NOMO-1 treated with dmso at 0.1 percent for 144 hours (cell line): Measurements from ENCODE around the gene MRC2.
"Not testable (repeated sequence)": the region's sequence is repeated elsewhere in the genome, so short reads cannot be mapped to it uniquely, and the experiment has no call there.

ENCODE experiments used
- DNase-seq: peaks from one replicate; lab custom pipeline; 2025; ENCODE audit not compliant: unreplicated experiment; lab: John Stamatoyannopoulos, UW

Gene MRC2

DNA sequence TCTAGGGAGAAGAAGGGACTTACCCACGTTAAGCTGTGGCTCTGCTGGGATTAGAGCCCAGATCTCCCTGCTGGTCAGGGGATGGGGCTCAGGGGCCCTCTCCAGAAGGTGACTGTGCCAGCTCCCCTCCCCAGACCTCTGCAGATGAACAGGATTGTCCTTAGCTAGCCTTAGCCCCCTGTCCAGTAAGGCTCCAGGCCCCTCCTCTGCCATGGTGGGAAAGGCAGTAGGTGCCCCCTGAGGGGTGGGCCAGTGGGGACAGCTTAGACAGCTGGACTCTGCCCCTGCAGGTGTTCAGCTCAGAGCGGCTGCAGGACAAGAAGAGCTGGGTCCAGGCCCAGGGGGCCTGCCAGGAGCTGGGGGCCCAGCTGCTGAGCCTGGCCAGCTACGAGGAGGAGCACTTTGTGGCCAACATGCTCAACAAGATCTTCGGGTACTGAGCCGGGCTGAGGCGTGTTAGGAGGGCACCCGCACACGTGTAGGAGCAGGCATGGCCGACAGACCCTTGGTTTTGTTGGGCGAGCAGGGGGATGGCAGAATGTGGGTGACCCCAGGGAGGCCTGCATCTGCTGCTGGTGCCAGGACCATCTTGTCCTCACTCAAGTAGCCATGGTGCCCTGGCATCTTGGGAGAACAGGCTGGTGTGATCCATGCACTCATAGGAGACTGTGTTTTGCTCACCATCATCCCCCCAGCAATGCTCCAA, 50.9 kb downstream of the MRC2 start:
- no peak for DNase-seq

DNA sequence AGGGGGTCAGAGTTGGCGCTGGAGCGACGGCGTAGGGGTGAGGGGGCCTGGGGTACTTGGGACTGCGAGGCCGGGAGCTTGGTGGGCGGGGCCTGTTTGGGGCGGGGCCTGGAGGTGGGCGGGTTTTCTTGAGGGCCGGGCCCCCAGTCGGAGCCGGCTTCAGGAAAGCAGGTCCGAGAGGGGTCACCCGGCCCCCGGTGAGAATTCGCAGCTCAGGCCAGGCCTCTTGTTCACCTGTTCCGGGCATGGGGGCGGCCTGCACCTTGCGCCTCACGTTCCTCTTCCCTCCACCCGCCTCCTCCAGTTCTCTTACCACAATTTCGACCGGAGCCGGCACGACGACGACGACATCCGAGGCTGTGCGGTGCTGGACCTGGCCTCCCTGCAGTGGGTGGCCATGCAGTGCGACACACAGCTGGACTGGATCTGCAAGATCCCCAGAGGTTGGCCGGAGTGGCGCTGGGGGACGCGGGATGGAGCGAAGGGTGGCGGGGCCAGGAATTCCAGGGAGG, 52.5 kb downstream of the MRC2 start:
- no peak for DNase-seq

DNA sequence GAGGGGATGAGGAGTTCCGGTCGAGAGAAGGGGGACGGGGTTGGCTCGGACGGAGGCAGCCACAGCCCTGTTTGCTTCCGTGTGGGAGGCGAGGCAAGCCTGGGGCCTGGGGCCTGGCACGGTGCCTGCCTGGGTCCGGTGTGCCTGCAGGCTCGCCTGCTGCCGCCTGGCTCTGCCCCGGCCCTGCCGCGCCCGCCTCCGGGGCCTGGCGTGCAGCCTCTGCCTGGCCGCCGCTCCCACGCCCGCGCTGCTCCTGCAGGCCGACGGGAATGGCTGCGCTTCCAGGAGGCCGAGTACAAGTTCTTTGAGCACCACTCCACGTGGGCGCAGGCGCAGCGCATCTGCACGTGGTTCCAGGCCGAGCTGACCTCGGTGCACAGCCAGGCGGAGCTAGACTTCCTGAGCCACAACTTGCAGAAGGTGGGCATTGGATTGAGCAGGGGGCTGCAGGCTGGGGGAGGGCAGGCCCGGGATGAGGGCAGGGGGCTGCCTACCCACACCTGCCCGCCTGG, 53.1 kb downstream of the MRC2 start:
- DNase-seq = no peak

DNA sequence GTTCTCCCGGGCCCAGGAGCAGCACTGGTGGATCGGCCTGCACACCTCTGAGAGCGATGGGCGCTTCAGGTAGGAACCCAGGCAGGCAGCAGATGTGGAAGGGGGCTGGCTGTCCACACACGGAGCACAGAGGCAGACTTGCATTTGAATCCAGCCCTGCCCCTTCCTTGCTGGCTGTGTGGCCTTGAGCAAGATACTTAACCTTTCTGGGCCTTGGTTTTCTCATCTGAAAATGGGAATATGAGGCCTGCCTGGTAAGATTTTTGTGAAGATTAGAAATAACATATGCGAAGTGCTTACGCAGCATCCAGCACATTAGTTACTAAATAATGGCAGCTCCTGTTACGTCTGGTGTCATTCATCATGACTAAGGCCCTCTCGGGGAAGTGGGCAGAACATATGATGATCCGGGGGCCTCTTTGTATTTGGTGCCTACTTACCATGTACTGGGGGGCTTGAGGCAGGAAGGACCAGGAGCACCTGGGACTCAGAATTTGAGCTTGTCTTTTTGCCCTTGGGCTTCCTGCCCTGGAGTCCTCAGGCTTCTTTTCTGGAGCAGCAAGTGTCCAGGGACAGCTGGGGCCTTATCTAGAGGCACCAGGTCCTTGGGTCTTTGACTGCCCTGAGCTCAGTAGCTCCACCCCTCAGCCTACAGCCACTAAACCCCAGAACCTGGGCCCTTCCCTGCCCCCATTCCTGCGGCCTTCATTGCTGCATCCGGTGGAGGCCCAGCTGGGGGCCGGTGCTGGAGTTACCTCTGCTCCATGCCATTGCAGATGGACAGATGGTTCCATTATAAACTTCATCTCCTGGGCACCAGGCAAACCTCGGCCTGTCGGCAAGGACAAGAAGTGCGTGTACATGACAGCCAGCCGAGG, 53.8 kb downstream of the MRC2 start:
- DNase-seq = no peak

DNA sequence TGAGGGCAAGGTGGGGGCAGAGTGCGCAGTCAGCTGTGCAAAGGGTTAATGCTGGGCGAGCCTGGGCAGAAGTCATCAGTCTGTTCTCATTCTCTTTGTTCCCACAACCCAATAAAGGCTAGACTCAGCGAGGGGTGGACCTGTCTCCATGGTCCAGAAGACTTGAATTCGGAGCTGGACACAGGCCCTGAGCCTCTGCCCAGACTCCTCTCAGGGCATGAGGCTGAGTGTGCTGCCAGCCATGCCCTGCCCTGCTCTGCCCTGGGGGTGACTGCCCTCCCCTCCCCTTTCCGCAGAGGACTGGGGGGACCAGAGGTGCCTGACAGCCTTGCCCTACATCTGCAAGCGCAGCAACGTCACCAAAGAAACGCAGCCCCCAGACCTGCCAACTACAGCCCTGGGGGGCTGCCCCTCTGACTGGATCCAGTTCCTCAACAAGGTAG, 54.5 kb downstream of the MRC2 start:
- DNase-seq = no peak

DNA sequence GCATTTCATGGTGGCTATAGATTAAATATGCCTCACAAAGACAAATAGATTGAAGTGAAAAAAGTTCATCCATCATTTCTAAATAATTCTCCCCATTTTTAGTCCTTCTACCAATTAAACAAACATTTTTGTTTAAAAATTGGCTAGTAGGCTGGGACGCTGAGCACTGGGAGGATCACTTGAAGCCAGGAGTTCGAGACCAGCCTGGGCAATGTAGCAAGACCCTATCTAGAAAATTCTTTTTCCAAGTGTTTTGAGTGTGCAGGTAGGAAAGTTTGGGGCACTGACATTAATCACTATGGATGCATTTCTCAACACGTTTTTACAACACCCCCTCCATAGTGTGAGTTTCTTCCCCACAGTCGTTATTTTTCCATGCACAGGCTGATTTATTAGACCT, 56.7 kb downstream of the MRC2 start:
- no peak for DNase-seq

DNA sequence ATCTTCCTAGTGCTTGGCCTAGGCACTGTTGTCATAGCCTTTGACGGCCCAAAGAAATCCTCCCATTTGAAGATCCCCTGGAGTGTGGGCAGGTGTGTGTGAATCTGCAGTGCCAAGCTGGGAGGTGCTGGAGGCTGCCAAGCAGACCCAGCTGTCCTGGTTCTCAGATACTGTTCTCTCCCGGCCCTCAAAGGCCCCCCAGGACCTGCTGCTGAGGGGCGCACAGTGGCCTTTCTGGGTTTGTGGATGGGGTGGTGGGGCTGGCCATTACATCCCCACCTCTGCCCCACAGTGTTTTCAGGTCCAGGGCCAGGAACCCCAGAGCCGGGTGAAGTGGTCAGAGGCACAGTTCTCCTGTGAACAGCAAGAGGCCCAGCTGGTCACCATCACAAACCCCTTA, 60.5 kb downstream of the MRC2 start:
- no peak for DNase-seq

DNA sequence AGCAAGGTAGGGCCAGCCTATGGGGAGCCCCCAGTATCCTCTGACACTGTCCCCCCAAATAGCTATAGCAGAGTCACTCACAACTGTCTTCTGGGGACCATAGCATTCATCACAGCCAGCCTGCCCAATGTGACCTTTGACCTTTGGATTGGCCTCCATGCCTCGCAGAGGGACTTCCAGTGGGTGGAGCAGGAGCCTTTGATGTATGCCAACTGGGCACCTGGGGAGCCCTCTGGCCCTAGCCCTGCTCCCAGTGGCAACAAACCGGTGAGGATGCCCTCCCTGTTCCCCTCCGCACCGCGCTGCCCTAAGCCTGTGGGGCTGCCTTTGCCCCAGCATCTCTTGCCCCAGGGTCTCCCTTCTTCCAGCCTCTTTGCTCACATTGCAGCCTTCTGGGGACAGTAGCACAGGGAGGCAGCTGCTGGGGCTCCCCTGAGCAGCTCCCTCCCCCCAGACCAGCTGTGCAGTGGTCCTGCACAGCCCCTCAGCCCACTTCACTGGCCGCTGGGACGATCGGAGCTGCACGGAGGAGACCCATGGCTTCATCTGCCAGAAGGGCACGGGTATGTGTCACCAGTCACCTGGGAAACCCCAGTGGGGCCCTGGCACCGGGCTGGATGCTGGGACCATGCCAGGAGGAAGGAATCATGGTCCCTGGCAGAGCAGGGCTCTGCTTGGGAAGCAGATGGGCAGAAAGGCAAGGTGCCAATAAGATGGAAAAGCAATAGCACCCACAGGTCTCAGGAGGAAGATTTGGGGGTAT, 61.1 kb downstream of the MRC2 start:
- DNase-seq = no peak

DNA sequence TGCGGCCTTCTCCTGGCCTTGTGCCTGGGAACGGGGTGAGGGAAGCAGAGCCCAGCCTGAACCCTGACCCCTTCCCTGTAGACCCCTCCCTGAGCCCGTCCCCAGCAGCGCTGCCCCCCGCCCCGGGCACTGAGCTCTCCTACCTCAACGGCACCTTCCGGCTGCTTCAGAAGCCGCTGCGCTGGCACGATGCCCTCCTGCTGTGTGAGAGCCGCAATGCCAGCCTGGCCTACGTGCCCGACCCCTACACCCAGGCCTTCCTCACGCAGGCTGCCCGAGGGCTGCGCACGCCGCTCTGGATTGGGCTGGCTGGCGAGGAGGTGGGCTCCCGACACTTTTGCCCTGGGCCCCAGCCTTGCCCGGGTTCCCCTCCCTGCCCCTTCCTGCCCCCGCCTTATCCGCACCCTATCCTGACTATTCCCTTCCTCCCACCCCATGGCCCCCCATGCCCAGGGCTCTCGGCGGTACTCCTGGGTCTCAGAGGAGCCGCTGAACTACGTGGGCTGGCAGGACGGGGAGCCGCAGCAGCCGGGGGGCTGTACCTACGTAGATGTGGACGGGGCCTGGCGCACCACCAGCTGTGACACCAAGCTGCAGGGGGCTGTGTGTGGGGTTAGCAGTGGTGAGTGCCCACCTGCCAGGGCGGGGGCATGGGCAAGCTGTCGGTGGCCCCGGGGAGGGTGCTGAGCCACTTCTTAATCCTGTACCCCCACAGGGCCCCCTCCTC, 62.1 kb downstream of the MRC2 start:
- no peak for DNase-seq

DNA sequence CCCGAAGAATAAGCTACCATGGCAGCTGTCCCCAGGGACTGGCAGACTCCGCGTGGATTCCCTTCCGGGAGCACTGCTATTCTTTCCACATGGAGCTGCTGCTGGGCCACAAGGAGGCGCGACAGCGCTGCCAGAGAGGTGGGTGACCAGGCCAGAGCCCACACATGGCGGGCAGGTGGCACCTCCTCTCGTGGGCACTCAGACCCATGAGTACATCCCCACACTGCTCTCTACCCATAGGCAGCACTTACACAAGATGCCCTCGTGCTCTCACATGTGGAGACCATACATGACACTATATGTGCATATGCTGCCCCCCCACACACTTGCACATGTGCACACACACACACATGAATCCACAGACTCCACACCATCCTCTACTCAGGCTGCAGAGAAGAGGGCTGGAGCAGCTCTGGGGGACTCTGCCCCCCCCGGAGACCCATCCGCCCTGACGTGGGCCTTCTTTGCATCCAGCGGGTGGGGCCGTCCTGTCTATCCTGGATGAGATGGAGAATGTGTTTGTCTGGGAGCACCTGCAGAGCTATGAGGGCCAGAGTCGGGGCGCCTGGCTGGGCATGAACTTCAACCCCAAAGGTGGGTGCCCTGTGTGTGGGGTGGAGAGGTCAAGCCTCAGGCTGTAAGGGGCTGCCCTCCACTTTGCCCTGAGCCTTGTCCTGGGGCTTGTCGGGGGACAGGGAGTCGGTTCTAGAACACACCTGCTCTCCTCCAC, 62.9 kb downstream of the MRC2 start:
- DNase-seq = no peak

DNA sequence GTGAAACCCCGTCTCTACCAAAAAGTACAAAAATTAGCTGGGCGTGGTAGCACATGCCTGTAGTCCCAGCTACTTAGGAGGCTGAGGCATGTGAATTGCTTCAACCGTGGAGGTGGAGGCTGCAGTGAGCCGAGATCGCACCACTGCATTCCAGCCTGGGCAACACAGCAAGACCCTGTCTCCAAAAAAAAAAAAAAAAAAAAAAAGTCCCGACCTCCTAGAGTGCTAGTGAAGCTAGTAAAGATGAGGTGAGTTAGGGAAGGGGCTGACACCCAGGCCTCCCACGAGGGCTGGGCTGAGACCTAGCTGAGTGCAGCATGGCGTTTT, 64.1 kb downstream of the MRC2 start:
- not testable (repeated sequence) for DNase-seq

DNA sequence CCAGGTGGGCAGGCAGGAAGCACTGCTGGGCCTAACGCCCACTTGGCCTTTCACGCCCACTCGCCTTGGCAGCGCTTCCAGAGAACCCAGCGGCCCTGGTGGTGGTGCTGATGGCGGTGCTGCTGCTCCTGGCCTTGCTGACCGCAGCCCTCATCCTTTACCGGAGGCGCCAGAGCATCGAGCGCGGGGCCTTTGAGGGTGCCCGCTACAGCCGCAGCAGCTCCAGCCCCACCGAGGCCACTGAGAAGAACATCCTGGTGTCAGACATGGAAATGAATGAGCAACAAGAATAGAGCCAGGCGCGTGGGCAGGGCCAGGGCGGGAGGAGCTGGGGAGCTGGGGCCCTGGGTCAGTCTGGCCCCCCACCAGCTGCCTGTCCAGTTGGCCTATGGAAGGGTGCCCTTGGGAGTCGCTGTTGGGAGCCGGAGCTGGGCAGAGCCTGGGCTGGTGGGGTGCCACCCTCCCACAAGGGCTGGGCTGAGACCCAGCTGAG, 64.7 kb downstream of the MRC2 start:
- no peak for DNase-seq

DNA sequence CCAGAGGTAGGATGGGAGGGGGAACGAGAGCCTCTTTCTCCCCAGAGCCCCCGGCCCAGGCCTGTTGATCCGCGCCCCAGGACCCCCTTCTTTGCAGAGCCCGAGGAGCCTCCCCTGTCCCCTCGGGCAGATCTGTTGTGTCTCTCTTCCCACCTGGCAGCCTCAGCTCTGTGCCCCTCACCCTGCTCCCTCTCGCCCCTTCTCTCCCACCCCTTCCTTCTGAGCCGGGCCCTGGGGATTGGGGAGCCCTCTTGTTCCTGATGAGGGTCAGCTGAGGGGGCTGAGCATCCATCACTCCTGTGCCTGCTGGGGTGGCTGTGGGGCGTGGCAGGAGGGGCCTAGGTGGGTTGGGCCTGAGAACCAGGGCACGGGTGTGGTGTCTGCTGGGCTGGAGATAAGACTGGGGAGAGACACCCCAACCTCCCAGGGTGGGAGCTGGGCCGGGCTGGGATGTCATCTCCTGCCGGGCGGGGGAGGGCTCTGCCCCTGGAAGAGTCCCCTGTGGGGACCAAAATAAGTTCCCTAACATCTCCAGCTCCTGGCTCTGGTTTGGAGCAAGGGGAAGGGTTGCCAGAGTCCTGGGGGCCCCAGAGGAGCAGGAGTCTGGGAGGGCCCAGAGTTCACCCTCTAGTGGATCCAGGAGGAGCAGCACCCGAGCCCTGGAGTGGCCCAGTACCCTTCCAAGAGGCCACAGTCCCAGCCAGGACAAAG, 65.4 kb downstream of the MRC2 start:
- no peak for DNase-seq

DNA sequence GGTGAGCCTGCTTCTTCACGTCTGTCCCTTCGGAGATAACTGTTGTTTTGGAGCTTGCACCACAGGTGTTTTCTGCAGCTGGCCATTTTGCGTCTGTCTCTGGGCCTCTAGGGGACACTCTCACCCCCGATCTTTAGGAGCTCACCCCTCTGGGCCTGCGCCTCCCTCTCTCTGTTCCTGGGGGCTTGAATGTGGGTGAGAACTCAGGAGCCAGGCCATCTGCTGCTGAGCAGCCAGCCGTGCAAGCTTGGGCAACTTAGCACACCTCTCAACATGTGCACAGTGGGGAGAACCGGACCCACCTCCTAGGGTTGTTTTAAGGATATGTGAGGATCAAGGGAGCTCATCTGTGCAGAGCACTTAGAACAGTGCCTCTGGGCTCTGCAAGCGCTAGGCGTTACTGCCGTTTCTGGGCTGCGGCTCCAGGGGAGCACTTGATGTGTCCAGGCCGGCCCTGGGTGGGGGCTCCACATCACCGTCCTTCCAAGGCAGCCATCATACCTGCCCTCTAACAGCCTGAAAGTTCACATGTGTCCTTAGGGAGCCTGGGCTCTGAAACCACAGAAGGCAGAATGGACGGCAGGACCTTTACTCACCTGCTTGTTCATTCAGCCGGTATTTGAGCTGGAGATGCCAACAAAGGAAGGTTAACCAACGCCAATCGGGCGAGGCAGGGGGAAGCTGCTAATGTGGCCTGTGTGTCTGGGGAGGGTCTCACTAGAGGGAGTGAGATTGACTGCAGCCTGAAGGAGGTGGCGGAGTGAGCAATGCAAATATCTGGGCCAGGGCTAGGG, 66.3 kb downstream of the MRC2 start:
- DNase-seq = no peak

DNA sequence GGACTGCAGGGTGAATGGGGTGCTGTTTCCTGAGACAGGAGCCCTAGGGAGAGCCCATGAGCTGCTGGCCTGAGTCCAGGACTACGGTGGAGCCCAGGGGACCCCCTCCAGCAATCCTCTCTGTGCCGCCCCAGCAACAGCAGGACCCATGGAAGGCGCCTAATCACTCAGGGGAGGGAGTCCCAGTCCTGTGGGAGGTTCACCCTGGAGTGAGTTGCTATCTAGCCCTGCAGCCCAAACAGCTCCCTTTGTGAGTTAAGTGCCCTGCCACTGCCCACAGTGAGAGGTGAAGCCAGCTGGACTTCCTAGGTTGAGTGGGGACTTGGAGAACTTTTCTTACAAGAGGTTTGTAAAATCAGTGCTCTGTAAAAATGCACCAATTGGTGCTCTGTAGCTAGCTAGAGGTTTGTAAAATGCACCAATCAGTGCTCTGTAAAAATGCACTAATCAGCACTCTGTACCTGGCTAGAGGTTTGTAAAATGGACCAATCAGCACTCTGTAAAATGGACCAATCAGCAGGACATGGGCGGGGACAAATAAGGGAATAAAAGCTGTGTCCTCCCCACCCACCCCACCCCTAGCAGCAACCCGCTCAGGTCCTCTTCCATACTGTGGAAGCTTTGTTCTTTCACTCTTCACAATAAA, 67.7 kb downstream of the MRC2 start:
- DNase-seq = not testable (repeated sequence)

DNA sequence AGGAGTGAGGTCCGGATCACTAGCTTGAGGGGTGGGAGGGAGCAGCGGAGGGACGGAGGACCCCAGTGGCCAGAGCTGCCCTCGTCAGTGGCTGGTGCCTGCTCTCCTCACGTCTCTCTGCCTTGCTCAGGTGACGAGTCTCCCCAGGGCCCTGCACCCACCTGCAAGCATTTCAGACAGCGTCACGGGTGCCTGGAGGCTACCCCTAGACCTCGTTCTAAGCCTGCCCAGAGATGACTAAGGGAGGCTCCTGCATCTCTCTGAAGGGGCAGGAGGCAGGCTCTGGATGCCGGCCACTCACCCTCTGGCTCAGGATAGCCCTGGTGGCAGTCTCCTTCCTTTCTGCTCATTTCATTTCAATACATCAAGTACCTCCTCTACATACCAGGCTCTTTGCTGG, 68.8 kb downstream of the MRC2 start:
- DNase-seq = no peak

DNA sequence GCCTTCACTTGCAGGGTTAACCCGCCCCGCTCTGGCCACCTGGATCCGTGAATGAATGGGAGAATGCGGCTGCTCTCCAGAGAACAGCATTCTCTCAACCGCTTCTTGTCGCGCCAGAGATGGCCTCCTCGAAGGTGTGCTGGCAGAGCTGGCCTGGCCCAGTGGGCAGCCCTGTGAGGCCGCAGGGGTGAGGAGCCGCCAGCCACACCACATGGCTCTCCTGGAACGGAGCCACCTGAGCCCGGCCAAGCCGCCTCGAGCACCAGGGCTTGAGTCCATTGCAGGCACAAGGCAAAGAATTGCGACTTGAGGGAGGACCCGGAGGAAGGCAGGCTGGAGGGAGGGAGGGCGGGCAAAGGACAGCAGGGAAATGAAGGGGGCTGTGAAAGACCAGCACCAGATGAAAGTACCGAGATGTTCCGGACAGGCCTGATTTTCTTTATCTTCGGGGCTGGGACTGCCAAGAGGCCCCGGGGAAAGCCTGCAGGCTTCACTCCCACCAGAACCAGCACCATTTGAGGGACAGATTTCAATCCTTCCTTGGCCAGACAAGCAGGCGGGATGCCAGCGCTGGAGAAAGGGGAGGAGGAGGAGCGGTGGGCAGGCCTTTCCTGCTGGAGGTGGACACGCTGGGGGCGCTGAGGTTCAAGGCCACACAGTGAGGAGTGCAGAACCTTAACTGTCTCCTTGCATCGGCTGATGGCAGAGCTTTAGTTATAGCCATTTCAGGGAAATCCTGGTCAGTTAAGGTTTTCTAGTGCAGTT, 69.4 kb downstream of the MRC2 start:
- no peak for DNase-seq
